Measurements from ENCODE around the gene NPRL2. TPM values are rescaled to one million over a fixed set of nuclear protein-coding genes. Genes with fewer than 3 reads are reported as not detected.

The NPRL2 gene
- total and polyA plus RNA-seq, 2 of the 8 experiments (the other 6 are each of a cell fraction or from before 2014, with no cell fraction given) = 28.4 to 51.4 TPM

DNA sequence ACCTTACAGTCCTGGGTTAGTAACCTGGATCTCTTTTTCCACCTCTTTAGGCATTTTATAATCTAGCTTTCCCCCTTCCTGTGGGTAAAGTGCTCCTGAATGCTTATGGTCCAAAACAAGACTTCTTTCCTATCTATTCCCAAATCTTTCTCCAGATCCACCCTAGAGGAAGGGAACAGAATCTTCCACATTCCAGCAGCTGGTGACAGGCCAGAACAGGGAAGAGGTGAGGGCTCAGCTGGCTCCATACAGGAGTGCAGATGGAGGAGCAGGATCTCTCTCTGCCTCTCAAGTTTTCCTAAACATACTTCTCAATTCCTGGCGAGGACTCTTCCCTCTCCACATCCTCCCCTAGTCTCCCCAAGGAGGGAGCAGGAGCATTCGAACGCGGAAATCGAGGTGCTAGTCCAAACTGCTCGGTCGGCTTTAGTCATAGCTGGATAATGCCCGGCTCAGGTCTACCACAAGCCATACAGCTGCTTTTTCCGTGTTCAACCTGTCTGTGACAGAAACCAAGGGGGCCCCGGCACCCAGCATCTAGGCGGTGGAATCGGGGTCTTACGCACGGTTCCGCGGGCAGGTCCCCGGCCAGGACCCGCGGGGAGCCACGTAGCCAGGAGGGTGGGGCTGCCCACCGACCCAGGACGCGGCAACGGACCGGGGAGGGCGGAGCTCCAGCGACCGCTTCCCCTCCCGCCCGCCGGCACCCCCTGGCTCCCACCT, 14.0 kb downstream of the NPRL2 start:
- H2BK120ac ChIP-seq (replicated peaks; ENCODE audit: low read depth, low read length) = no peak overlapping the region
- H3K27ac ChIP-seq (ENCODE audit: low read depth, low read length) = peak overlapping the region; percentile 72; the same call in 1 of the 2 replicates
- no peaks in the 10 kb centered on the region for H3K9me3 ChIP-seq (ENCODE audit: insufficient read depth in 2 of 2, low read depth in 1 of 2, low read length in 1 of 2)
- no peak overlapping the region for H2BK20ac ChIP-seq (ENCODE audit: low read length)
- peak overlapping the region; percentile 86; the same call in 1 of the 2 replicates for H2BK5ac ChIP-seq (ENCODE audit: low read depth, low read length)
- H2BK15ac ChIP-seq (ENCODE audit: low read length) = no peak overlapping the region
- H4K8ac ChIP-seq (ENCODE audit: extremely low read depth, insufficient read depth, low read length) = peak overlapping the region; percentile 59; the same call in 1 of the 2 replicates
- H3K4me2 ChIP-seq (ENCODE audit: insufficient read depth in 1 of 2, low read depth in 2 of 2, low read length in 2 of 2) = peak overlapping the region; percentile 95 to 98
- H3K4me3 ChIP-seq (ENCODE audit: extremely low read depth in 1 of 4, insufficient read depth in 2 of 4, low read depth in 3 of 4, low read length in 4 of 4) = peak overlapping the region; percentile 72 to 96 (median 88)
- H2AFZ ChIP-seq (ENCODE audit: low read length) = 0 out of 2 replicates have a peak overlapping the region, but pooled peaks have one; percentile 2
- H4K20me1 ChIP-seq (replicated peaks in 1 of 2; ENCODE audit: control insufficient read depth in 1 of 2, insufficient read depth in 2 of 2, low read length in 2 of 2) = peaks cover 4 to 10% of the 10 kb centered on the region in 2 experiments
- H3K14ac ChIP-seq (ENCODE audit: insufficient read length) = no peak overlapping the region
- peak overlapping the region; percentile 93 for H4K91ac ChIP-seq (replicated peaks; ENCODE audit: insufficient read length, low read length)
- no peak overlapping the region for H3K4ac ChIP-seq (replicated peaks; ENCODE audit: insufficient read length, low read depth, low read length)
- peak overlapping the region; percentile 89 for H4K5ac ChIP-seq (ENCODE audit: insufficient read length, low read depth, low read length)
- H2AK5ac ChIP-seq (ENCODE audit: low read depth, low read length) = no peak overlapping the region
- H3K9ac ChIP-seq (replicated peaks in 1 of 4; ENCODE audit: extremely low read depth in 1 of 4, low read depth in 3 of 4, low read length in 3 of 4) = peak overlapping the region; percentile 77 to 88 (median 84)
- no peak overlapping the region for H3K23ac ChIP-seq (ENCODE audit: insufficient read length)
- H3K36me3 ChIP-seq (ENCODE audit: control insufficient read depth in 2 of 4, insufficient read depth in 4 of 4, low read length in 3 of 4) = peaks cover 2 to 5% (median 4%) of the 10 kb centered on the region in 4 experiments; a peak in 4 of 8 replicates
- CTCF ChIA-PET (ENCODE audit: partially characterized antibody) = interaction anchor here (0.7 to 7.7 kb wide), 18 partner anchors 8 to 1053 kb away, joined by 3 to 60 read pairs (median 4); partner anchors contain the start of genes CISH, HYAL1, HYAL2 and HYAL3
- peaks cover 0 to 28% of the 10 kb centered on the region in 2 experiments; a peak in 2 of 4 replicates for H3K79me2 ChIP-seq (ENCODE audit: control insufficient read depth in 1 of 2, insufficient read depth in 2 of 2, low read length in 2 of 2)
- 2% methylated on average over 18 of the region's 31 CpGs; no CpG with 5 or more reads in 1 of the 2 experiments for WGBS, 2 experiments (ENCODE audit: extremely low coverage in 1 of 2, insufficient coverage in 1 of 2, insufficient read length in 1 of 2, insufficient replicate concordance in 2 of 2, low coverage in 1 of 2, low lambda C conversion rate in 2 of 2, missing lambda C conversion rate in 1 of 2)
- peaks cover 18 to 37% (median 32%) of the 10 kb centered on the region in 4 experiments for H3K27me3 ChIP-seq (replicated peaks in 1 of 4; ENCODE audit: control insufficient read depth in 3 of 4, extremely low read depth in 1 of 4, insufficient read depth in 3 of 4, low read length in 3 of 4)
- H2BK12ac ChIP-seq (ENCODE audit: low read depth, low read length) = peak overlapping the region; percentile 11; the same call in 1 of the 2 replicates
- FAIRE-seq (no peak), DNase-seq (ENCODE audit: low read depth in 1 of 2, low spot score in 2 of 2) (no peak)
- H3K18ac ChIP-seq (ENCODE audit: extremely low read depth, low read length) = peak overlapping the region; percentile 61; the same call in 1 of the 2 replicates
- H3K4me1 ChIP-seq (replicated peaks in 1 of 4; ENCODE audit: control insufficient read depth in 3 of 4, insufficient read depth in 4 of 4, low read length in 3 of 4) = peaks cover 0 to 15% (median 14%) of the 10 kb centered on the region in 4 experiments; a peak in 5 of 7 replicates
- POLR2A ChIA-PET (ENCODE audit: partially characterized antibody) = interaction anchor here (0.6 to 4.4 kb wide), 21 partner anchors 8 to 233 kb away, joined by 3 to 40 read pairs (median 5); partner anchors contain the start of genes CYB561D2, HEMK1, HYAL2 and HYAL3
- H3K79me1 ChIP-seq (ENCODE audit: low read depth, low read length) = peaks cover 6% of the 10 kb centered on the region; the same call in 1 of the 2 replicates
- peak overlapping the region; percentile 79 for H3K56ac ChIP-seq (replicated peaks; ENCODE audit: insufficient read length, low read depth, low read length)
- H3K23me2 ChIP-seq (ENCODE audit: low read depth, low read length) = peaks cover 18% of the 10 kb centered on the region
- no peak for TF ChIP-seq RFX5 (IDR thresholded peaks at IDR 0.05; ENCODE audit: borderline replicate concordance, low read depth, low read length)
- TF ChIP-seq EP300 (IDR thresholded peaks at IDR 0.05; ENCODE audit: borderline replicate concordance in 1 of 2, low read depth in 2 of 2, low read length in 2 of 2) = no peak
- no peak for TF ChIP-seq RBBP5 (IDR thresholded peaks at IDR 0.05; ENCODE audit: borderline replicate concordance, low read depth, low read length)
- TF ChIP-seq YY1 (IDR thresholded peaks at IDR 0.05; ENCODE audit: low read depth, low read length) = no peak
- peak; percentile 76 for TF ChIP-seq TEAD4 (IDR thresholded peaks at IDR 0.05; ENCODE audit: low read depth, low read length)
- peak; percentile 26 for TF ChIP-seq KDM4A (IDR thresholded peaks at IDR 0.05; ENCODE audit: low read depth, low read length, severe bottlenecking)
- TF ChIP-seq, protein P1, sequence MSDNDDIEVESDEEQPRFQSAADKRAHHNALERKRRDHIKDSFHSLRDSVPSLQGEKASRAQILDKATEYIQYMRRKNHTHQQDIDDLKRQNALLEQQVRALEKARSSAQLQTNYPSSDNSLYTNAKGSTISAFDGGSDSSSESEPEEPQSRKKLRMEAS (IDR thresholded peaks at IDR 0.05) = no peak
- TF ChIP-seq SAP30 (IDR thresholded peaks at IDR 0.05; ENCODE audit: insufficient read depth, insufficient replicate concordance, low read length) = peak; percentile 86
- TF ChIP-seq SIN3A (conservative IDR thresholded peaks at IDR 0.05 in 1 of 2, IDR thresholded peaks at IDR 0.05 in 1 of 2; ENCODE audit: low read depth in 1 of 2, low read length in 2 of 2) = peak in 1 of 2 experiments; percentile 67; a peak in 1 of 4 replicates

All from H1 (cell line).